ENCODE measurements around the gene TACO1. TPM values are rescaled to one million over a fixed set of nuclear protein-coding genes. Genes with fewer than 3 reads are reported as not detected.

Gene TACO1
- total RNA-seq, 4 donors from 2014 or later, result 11.4 to 18.3 (median 14.6) TPM

DNA sequence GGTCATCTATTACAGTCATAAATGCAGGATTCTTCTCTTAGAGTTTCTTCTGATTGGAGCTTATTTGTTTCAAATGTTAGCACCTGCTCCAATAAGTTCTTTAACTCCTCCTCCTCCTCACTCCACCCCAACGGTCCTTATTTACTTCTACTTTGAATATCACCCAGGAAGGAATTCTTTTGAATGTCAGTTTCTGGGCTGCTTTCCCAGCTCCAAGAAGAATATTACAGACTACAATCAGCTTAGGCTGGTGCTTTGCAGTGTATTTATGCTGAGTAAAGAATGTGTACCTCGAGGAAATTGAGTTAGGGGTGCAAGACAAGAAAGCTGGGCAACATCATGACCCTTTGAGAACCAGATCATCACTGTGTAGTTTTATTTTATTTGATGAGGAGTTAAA lies 52.4 kb downstream of the TACO1 start:
- peaks cover 4 to 89% of the 10 kb centered on the region in 2 donors for H3K36me3 ChIP-seq
- TF ChIP-seq POLR2AphosphoS5 (IDR thresholded peaks at IDR 0.05), result peak; percentile 18
- TF ChIP-seq EP300 (IDR thresholded peaks at IDR 0.05), result no peak
- TF ChIP-seq POLR2A (IDR thresholded peaks at IDR 0.05), result no peak
- TF ChIP-seq, protein P1, sequence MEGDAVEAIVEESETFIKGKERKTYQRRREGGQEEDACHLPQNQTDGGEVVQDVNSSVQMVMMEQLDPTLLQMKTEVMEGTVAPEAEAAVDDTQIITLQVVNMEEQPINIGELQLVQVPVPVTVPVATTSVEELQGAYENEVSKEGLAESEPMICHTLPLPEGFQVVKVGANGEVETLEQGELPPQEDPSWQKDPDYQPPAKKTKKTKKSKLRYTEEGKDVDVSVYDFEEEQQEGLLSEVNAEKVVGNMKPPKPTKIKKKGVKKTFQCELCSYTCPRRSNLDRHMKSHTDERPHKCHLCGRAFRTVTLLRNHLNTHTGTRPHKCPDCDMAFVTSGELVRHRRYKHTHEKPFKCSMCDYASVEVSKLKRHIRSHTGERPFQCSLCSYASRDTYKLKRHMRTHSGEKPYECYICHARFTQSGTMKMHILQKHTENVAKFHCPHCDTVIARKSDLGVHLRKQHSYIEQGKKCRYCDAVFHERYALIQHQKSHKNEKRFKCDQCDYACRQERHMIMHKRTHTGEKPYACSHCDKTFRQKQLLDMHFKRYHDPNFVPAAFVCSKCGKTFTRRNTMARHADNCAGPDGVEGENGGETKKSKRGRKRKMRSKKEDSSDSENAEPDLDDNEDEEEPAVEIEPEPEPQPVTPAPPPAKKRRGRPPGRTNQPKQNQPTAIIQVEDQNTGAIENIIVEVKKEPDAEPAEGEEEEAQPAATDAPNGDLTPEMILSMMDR (IDR thresholded peaks at IDR 0.05), result no peak
- no peak overlapping the region for H3K4me3 ChIP-seq
- ATAC-seq, result peak; percentile 50
- H3K9me3 ChIP-seq, result no peaks in the 10 kb centered on the region
- WGBS, 2 donors (ENCODE audit: low coverage in 1 of 2), result 7 to 44% methylated on average over 1 to 2 of the region's 2 CpGs
- H3K4me1 ChIP-seq, result peaks cover 0 to 31% (median 2%) of the 10 kb centered on the region in 3 donors
- H3K27me3 ChIP-seq, result no peaks in the 10 kb centered on the region
- H3K27ac ChIP-seq, result peak overlapping the region in 2 of 4 donors; percentile 25 to 43

DNA sequence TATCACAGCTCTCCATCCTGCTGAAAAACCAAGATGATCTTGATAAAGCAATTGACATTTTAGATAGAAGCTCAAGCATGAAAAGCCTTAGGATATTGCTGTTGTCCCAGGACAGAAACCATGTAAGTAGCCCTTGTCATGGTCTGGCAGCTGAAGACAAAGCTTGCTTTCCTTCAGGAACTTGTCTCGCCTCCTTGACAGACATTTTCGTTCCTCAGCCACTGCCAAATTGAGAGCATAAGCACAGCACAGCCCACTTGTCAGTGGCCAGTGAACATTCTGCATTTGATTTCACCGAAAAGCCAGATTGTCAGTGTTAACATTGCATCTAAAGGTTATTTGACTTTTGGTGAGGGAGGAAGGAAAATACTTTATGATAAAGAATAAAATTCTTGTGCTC lies 57.1 kb downstream of the TACO1 start:
- Histone ChIP-seq H3K36me3 (peaks cover 3 to 98% of the 10 kb centered on the region in 2 donors), H3K9me3 (no peaks in the 10 kb centered on the region), H3K27ac (no peak overlapping the region), H3K4me1 (peaks cover 0 to 24% (median 2%) of the 10 kb centered on the region in 3 donors), H3K27me3 (no peaks in the 10 kb centered on the region), H3K4me3 (no peak overlapping the region)
- TF ChIP-seq, protein P1 (IDR thresholded peaks at IDR 0.05), result no peak
- TF ChIP-seq POLR2A (IDR thresholded peaks at IDR 0.05), result no peak
- TF ChIP-seq EP300 (IDR thresholded peaks at IDR 0.05), result no peak
- TF ChIP-seq POLR2AphosphoS5 (IDR thresholded peaks at IDR 0.05), result no peak
- 75 to 80% methylated on average over 2 to 3 of the region's 3 CpGs for WGBS, 2 donors (ENCODE audit: low coverage in 1 of 2)
- ATAC-seq, result no peak

Small RNA genes within 50 kb of the gene (small RNA-seq; reads per million reads assigned to genes)
- gene RNU6-288P, result 0 reads per million in 4 donors

Other genes starting within 250 kb of the TACO1 start
- gene CYB561, start 154.6 kb upstream of the TACO1 start, total RNA-seq, result 10 to 100 TPM in 3 of 4 donors, 1 to 10 TPM in 1; 7.9 to 17.7 (median 15.0) TPM
- gene ACE, start 123.8 kb upstream of the TACO1 start, total RNA-seq, result 10 to 100 TPM in 1 of 4 donors, 1 to 10 TPM in 3; 4.8 to 10.4 (median 8.2) TPM
- not detected for gene KCNH6, start 77.5 kb upstream of the TACO1 start, total RNA-seq
- 10 to 100 TPM; 27.1 to 50.0 (median 36.8) TPM for gene DCAF7, start 50.4 kb upstream of the TACO1 start, total RNA-seq
- gene MAP3K3, start 21.5 kb downstream of the TACO1 start, total RNA-seq, result 100 to 1,000 TPM in 1 of 4 donors, 10 to 100 TPM in 3; 64.9 to 108 (median 85.7) TPM
- 10 to 100 TPM in 1 of 4 donors, 1 to 10 TPM in 3; 2.3 to 11.0 (median 6.7) TPM for gene LIMD2, start 99.2 kb downstream of the TACO1 start, total RNA-seq
- gene STRADA, start 140.9 kb downstream of the TACO1 start, total RNA-seq, result 10 to 100 TPM; 14.4 to 39.1 (median 23.3) TPM
- 10 to 100 TPM; 53.1 to 62.0 (median 58.9) TPM for gene CCDC47, start 172.7 kb downstream of the TACO1 start, total RNA-seq
- gene DDX42, start 173.3 kb downstream of the TACO1 start, total RNA-seq, result 100 to 1,000 TPM in 2 of 4 donors, 10 to 100 TPM in 2; 66.6 to 126 (median 98.8) TPM
- gene PSMC5, start 226.5 kb downstream of the TACO1 start, total RNA-seq, result 100 to 1,000 TPM in 2 of 4 donors, 10 to 100 TPM in 2; 79.5 to 110 (median 95.7) TPM
- gene FTSJ3, start 226.8 kb downstream of the TACO1 start, total RNA-seq, result 10 to 100 TPM; 36.3 to 53.2 (median 51.7) TPM
- 100 to 1,000 TPM; 103 to 160 (median 141) TPM for gene SMARCD2, start 241.8 kb downstream of the TACO1 start, total RNA-seq